ENCODE results near the gene TRIM2. TPM values are rescaled to one million over a fixed set of nuclear protein-coding genes. Genes with fewer than 3 reads are reported as not detected.

Gene TRIM2
- total and polyA plus RNA-seq, 2 experiments from 2014 or later: 32.7 to 40.4 TPM

DNA sequence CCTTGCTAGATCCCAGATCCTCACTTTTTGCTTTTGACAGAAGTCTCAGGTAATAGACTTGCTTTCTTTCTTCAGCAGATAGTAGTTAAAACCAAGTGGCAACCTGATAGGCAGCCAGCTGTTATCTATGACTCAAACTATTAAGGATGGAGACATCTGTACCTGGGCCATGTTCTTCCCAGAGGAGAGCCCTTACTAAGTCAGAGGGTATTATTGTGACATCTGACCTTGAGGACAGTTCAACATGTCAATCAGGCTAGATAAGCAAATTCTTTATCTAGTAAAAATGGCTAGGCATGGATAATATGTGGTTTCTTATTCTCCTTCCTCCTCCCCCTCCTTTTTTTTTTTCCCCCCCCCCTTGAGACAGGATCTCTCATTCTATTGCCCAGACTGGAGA lies 39.2 kb downstream of the TRIM2 start:
- H3K9me3 ChIP-seq (ENCODE audit: low read depth): no peaks in the 10 kb centered on the region
- H3K27ac ChIP-seq: no peak overlapping the region
- no peak for DNase-seq (ENCODE audit: low read depth in 1 of 2, low spot score in 1 of 2)
- TF ChIP-seq, protein P1, sequence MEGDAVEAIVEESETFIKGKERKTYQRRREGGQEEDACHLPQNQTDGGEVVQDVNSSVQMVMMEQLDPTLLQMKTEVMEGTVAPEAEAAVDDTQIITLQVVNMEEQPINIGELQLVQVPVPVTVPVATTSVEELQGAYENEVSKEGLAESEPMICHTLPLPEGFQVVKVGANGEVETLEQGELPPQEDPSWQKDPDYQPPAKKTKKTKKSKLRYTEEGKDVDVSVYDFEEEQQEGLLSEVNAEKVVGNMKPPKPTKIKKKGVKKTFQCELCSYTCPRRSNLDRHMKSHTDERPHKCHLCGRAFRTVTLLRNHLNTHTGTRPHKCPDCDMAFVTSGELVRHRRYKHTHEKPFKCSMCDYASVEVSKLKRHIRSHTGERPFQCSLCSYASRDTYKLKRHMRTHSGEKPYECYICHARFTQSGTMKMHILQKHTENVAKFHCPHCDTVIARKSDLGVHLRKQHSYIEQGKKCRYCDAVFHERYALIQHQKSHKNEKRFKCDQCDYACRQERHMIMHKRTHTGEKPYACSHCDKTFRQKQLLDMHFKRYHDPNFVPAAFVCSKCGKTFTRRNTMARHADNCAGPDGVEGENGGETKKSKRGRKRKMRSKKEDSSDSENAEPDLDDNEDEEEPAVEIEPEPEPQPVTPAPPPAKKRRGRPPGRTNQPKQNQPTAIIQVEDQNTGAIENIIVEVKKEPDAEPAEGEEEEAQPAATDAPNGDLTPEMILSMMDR (IDR thresholded peaks at IDR 0.05; ENCODE audit: low read depth, low read length): no peak
- H3K36me3 ChIP-seq: no peaks in the 10 kb centered on the region
- H3K27me3 ChIP-seq: no peaks in the 10 kb centered on the region
- H3K4me3 ChIP-seq: no peak overlapping the region
- peaks cover 6% of the 10 kb centered on the region for H3K4me1 ChIP-seq (ENCODE audit: low read depth)

DNA sequence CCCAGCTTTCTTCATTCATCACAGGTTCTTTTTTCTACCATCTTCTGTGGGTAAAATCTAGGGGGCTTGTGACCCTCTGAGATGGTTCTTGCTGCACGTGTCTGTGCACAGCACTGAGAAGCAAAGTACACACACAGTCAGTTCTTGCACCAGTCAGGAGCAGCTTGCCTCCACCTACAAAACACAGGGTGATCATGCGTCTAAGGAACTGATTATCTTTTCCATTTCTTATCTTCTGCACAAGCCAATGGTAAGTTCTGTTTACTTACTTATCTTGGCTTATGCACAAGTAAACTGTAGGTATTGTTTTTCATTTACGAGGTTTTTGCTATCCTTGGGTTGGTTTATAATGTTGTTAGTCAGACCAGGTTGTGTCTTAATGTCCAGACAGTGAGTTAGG lies 40.7 kb downstream of the TRIM2 start:
- TF ChIP-seq, protein P1 (IDR thresholded peaks at IDR 0.05; ENCODE audit: low read depth, low read length): no peak
- Histone ChIP-seq H3K4me1 (ENCODE audit: low read depth) (peaks cover 12% of the 10 kb centered on the region), H3K27me3 (no peaks in the 10 kb centered on the region), H3K4me3 (no peak overlapping the region), H3K9me3 (ENCODE audit: low read depth) (no peaks in the 10 kb centered on the region), H3K36me3 (no peaks in the 10 kb centered on the region), H3K27ac (no peak overlapping the region)
- no peak for DNase-seq (ENCODE audit: low read depth in 1 of 2, low spot score in 1 of 2)

DNA sequence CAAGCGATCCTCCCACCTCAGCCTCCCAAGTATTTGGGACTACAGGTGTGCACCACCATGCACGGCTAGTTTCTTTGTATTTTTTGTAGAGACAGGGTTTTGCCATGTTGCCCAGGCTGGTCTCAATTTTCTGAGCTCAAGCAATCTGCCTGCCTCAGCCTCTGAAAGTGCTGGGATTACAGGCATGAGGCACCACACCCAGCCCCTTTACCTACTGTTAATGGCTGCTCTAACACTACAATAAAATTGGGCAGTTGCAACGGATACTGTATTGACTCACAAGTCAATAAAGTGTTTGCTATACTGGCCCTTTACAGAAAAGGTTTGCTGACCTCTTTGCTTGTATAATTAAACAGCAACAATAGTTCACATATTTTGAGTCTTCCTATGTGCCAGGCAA lies 41.5 kb downstream of the TRIM2 start:
- H3K4me3 ChIP-seq: no peak overlapping the region
- H3K4me1 ChIP-seq (ENCODE audit: low read depth): peaks cover 13% of the 10 kb centered on the region
- H3K27me3 ChIP-seq: no peaks in the 10 kb centered on the region
- H3K27ac ChIP-seq: no peak overlapping the region
- DNase-seq (ENCODE audit: low read depth in 1 of 2, low spot score in 1 of 2): no peak
- no peaks in the 10 kb centered on the region for H3K9me3 ChIP-seq (ENCODE audit: low read depth)
- TF ChIP-seq, protein P1 (IDR thresholded peaks at IDR 0.05; ENCODE audit: low read depth, low read length): no peak
- no peaks in the 10 kb centered on the region for H3K36me3 ChIP-seq

DNA sequence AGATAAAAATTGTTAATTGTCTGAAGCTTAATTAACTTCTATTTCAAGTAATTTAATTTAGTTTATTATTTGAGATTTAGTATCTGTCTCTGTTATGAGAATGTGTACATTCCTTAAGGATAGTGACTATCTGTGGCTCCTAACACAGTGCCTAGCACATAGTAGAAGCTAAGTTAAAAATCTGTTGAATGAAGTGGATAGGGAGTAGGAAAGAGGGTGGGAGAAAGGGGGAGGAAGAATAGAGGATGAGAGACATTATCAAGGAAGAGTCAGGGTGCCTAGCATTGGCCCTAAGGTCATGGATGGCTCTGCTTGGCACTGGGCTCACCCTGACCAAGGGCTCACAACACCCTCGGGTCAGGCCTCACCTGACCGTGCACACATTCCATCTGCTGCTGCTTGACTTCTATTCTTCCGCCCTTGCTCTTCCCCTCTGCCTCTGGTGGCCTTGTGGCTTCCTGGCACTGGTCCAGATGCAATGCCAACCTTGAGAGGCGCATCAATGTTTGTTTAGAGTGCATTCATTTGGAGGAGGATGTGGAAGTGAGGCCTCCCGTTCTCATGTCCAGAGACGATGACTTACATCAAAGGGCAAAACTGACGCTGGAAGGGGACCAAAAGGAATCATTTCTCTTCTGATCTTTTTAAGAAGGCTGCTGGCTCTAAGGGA lies 42.3 kb downstream of the TRIM2 start:
- H3K4me3 ChIP-seq: no peak overlapping the region
- no peaks in the 10 kb centered on the region for H3K27me3 ChIP-seq
- no peaks in the 10 kb centered on the region for H3K36me3 ChIP-seq
- H3K27ac ChIP-seq: no peak overlapping the region
- no peaks in the 10 kb centered on the region for H3K9me3 ChIP-seq (ENCODE audit: low read depth)
- TF ChIP-seq, protein P1 (IDR thresholded peaks at IDR 0.05; ENCODE audit: low read depth, low read length): no peak
- DNase-seq (ENCODE audit: low read depth in 1 of 2, low spot score in 1 of 2): no peak
- H3K4me1 ChIP-seq (ENCODE audit: low read depth): peaks cover 13% of the 10 kb centered on the region

DNA sequence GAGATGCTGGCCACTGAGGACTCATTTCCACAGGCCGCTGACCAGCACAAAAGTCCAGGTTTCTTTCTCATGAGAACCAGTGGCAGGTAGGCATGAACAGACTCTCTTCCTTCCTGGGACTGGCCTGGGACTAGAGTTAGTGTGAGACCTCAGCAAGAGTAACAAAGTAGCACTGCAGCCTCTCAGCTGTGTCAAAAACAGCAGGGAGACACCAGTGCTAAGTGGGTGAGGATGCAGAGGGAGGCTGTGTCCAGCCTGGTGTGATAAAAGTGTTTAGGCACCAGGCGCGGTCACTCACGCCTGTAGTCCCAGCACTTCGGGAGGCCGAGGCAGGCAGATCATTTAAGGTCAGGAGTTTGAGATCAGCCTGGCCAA lies 42.9 kb downstream of the TRIM2 start:
- Histone ChIP-seq H3K27me3 (no peaks in the 10 kb centered on the region), H3K4me1 (ENCODE audit: low read depth) (peaks cover 12% of the 10 kb centered on the region), H3K9me3 (ENCODE audit: low read depth) (no peaks in the 10 kb centered on the region), H3K27ac (no peak overlapping the region), H3K4me3 (no peak overlapping the region), H3K36me3 (no peaks in the 10 kb centered on the region)
- DNase-seq (ENCODE audit: low read depth in 1 of 2, low spot score in 1 of 2): no peak
- TF ChIP-seq, protein P1 (IDR thresholded peaks at IDR 0.05; ENCODE audit: low read depth, low read length): no peak

Measured in cardiac muscle cell (in vitro differentiated cells and primary cell).